HuH-7 (cell line): ENCODE results near the gene TNS3.

Experiments used
- DNase-seq: peaks from one replicate; pipeline ENCODE4 v3.0.0; 2011; ENCODE audit warnings: low spot score

Gene TNS3

GRCh38 chr7:47255441-47255840 is 326.5 kb downstream of the TNS3 start:
- DNase-seq: no peak

GRCh38 chr7:47255007-47255406 is 326.9 kb downstream of the TNS3 start:
- no peak for DNase-seq

GRCh38 chr7:47254081-47254977 is 327.6 kb downstream of the TNS3 start:
- peak; percentile 72 for DNase-seq

- peak; percentile 47 for DNase-seq
Observed at GRCh38 chr7:47253650-47254080, 328.2 kb downstream of the TNS3 start.

GRCh38 chr7:47252675-47253074 is 329.2 kb downstream of the TNS3 start:
- no peak for DNase-seq

- no peak for DNase-seq
Observed at GRCh38 chr7:47249361-47249760, 332.6 kb downstream of the TNS3 start.

- no peak for DNase-seq
Observed at GRCh38 chr7:47248797-47249196, 333.1 kb downstream of the TNS3 start.

GRCh38 chr7:47247132-47247531 is 334.8 kb downstream of the TNS3 start:
- DNase-seq: no peak

- DNase-seq: no peak
Observed at GRCh38 chr7:47244692-47245091, 337.2 kb downstream of the TNS3 start.

- no peak for DNase-seq
Observed at GRCh38 chr7:47241112-47242065, 340.5 kb downstream of the TNS3 start.

GRCh38 chr7:47239931-47240421 is 341.9 kb downstream of the TNS3 start:
- no peak for DNase-seq

GRCh38 chr7:47239034-47239433 is 342.9 kb downstream of the TNS3 start:
- no peak for DNase-seq

- no peak for DNase-seq
Observed at GRCh38 chr7:47236480-47237129, 345.3 kb downstream of the TNS3 start.

- no peak for DNase-seq
Observed at GRCh38 chr7:47233996-47234395, 347.9 kb downstream of the TNS3 start.

- DNase-seq: no peak
Observed at GRCh38 chr7:47232751-47233412, 349.0 kb downstream of the TNS3 start.

GRCh38 chr7:47231627-47232026 is 350.3 kb downstream of the TNS3 start:
- no peak for DNase-seq

GRCh38 chr7:47231032-47231431 is 350.9 kb downstream of the TNS3 start:
- no peak for DNase-seq

GRCh38 chr7:47228386-47229014 is 353.4 kb downstream of the TNS3 start:
- DNase-seq: no peak

GRCh38 chr7:47227762-47228177 is 354.1 kb downstream of the TNS3 start:
- no peak for DNase-seq

- DNase-seq: no peak
Observed at GRCh38 chr7:47226696-47227095, 355.2 kb downstream of the TNS3 start.
